H1 (cell line): Measurements from ENCODE around the gene RELL1. TPM values are rescaled to one million over a fixed set of nuclear protein-coding genes. Genes with fewer than 3 reads are reported as not detected.

Source experiments
- EP300 ChIP-seq, 2 experiments: IDR thresholded peaks; 1 replicate in 1 of 2; 2 replicates in 1 of 2; pipeline ENCODE4 v1.6.1; 2011 to 2012; ENCODE audit warnings: low read depth in 2 of 2, low read length in 2 of 2, mild to moderate bottlenecking in 2 of 2, borderline replicate concordance in 1 of 2, inconsistent platforms in 1 of 2, moderate library complexity in 1 of 2
- polyA plus RNA-seq, 7 experiments: library from polyadenylated mRNA; depleted of rRNA in 3 of 7; stranded (reverse) in 5 of 7; unstranded in 2 of 7; fragments of >200 nt in 5 of 7; fragments of 200-250 nt in 2 of 7; gene quantifications; 1 replicate in 5 of 7; 2 replicates in 1 of 7; 4 replicates in 1 of 7; pipeline versions ENCODE4 v1.2.1 to v1.2.3, GENCODE V29; 2011 to 2013; ENCODE audit warnings: missing spikeins in 2 of 7, mixed read lengths in 2 of 7
- total RNA-seq: library from RNA; stranded (reverse); fragmentation: NEBNext Ultra II Directional; extraction: Animal tissue kit (Norgen Biotek cat#: 25700); gene quantifications from 2 replicates; pipeline ENCODE4 v1.2.1, GENCODE V29; 2021

The RELL1 gene
- total and polyA plus RNA-seq, 2 of the 8 experiments (the other 6 are each of a cell fraction or from before 2014, with no cell fraction given), result 2.1 to 14.1 TPM

GRCh38 chr4:37684154-37684553, 2.0 kb downstream of the RELL1 start (continued):
- TF ChIP-seq EP300 (IDR thresholded peaks at IDR 0.05; ENCODE audit: borderline replicate concordance in 1 of 2, low read depth in 2 of 2, low read length in 2 of 2), result no peak
- TF ChIP-seq, all 59 proteins: peak for 0
